ENCODE results near the gene CLSTN2. TPM values are rescaled to one million over a fixed set of nuclear protein-coding genes. Genes with fewer than 3 reads are reported as not detected.

The CLSTN2 gene
- total RNA-seq, 1 experiment from 2014 or later, result not detected

DNA sequence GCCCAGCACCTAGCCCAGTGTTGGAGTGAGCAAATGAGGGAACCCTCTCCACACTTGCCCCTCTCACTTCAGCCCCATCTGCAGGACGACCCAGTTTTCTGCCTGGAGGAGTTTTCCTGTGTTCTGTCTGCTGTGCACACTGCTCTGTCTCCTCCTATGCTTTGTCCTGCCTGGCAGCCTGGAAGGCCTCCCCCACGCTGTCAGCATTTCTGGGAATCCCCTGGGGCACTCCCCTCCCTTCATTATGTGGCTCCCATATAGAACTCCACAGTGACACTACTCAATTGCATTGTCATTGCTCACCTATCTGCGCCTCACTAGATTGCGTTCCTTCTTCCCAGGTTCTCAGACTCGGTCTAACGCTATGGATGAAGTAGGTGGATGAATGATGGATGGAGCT is 13.9 kb downstream of the CLSTN2 start:
- Histone ChIP-seq H3K27me3 (ENCODE audit: low read length) (no peaks in the 10 kb centered on the region), H3K4me3 (ENCODE audit: low read length) (no peak overlapping the region)
- no peak for DNase-seq

DNA sequence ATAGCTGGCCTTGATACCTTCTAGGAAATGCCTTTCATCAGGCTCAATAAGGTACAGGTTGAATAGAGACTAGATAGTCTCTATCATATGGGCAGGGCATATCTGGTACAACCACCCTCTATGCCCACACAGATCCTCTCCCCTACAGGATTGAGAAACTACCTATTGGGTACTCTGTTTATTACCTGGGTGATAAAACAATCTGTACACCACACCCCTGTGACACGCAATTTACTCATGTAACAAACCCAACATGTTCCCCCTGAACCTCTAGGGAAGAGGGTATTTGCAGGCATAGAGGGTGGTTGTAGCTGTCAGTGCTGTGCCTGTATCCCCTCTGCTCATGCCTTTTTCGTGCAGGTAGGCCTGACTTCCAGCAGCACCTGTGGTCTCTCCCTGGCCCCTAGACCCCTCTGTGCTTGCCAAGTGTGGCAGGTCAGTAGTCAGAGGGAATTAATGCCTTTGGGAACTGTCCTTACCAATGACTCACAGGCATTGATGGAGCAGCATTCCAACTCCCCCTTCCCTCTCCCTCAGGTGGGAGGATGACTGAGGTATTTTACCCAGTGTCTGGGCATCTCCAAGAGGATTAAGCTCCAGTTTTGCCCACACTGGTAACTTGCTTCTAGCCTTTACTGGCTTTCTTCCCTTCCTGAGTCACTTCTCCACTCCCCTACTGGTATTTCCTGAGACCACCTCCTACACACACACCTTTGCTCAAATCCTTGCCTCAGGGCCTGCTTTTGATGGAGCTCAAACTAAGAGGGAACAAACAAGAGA is 18.3 kb downstream of the CLSTN2 start:
- H3K27me3 ChIP-seq (ENCODE audit: low read length), result no peaks in the 10 kb centered on the region
- no peak overlapping the region for H2AFZ ChIP-seq (ENCODE audit: low read length)
- H3K9ac ChIP-seq (ENCODE audit: low read length), result no peak overlapping the region
- H3K4me3 ChIP-seq (ENCODE audit: low read length), result no peak overlapping the region
- no peaks in the 10 kb centered on the region for H3K9me2 ChIP-seq (replicated peaks; ENCODE audit: insufficient read depth, low read length)
- no peak overlapping the region for H3K27ac ChIP-seq (ENCODE audit: low read length)
- no peaks in the 10 kb centered on the region for H3K9me3 ChIP-seq (ENCODE audit: low read length)
- no peak for DNase-seq
- H3K36me3 ChIP-seq (ENCODE audit: insufficient read depth, low read length), result no peaks in the 10 kb centered on the region
- H3K79me2 ChIP-seq (ENCODE audit: low read length), result no peaks in the 10 kb centered on the region
- H3K4me1 ChIP-seq (ENCODE audit: low read length), result no peaks in the 10 kb centered on the region
- H4K20me1 ChIP-seq (ENCODE audit: insufficient read depth, low read depth, low read length), result no peaks in the 10 kb centered on the region
- H3K4me2 ChIP-seq (ENCODE audit: low read depth, low read length, poor library complexity, severe bottlenecking), result no peak overlapping the region

More for the DNA sequence above, 13.9 kb downstream of the CLSTN2 start:
- Histone ChIP-seq H3K79me2 (ENCODE audit: low read length) (no peaks in the 10 kb centered on the region), H3K9me2 (replicated peaks; ENCODE audit: insufficient read depth, low read length) (no peaks in the 10 kb centered on the region), H3K36me3 (ENCODE audit: insufficient read depth, low read length) (no peaks in the 10 kb centered on the region), H3K27ac (ENCODE audit: low read length) (no peak overlapping the region), H3K4me1 (ENCODE audit: low read length) (no peaks in the 10 kb centered on the region), H3K9ac (ENCODE audit: low read length) (no peak overlapping the region), H2AFZ (ENCODE audit: low read length) (no peak overlapping the region), H3K9me3 (ENCODE audit: low read length) (no peaks in the 10 kb centered on the region), H3K4me2 (ENCODE audit: low read depth, low read length, poor library complexity, severe bottlenecking) (no peak overlapping the region), H4K20me1 (ENCODE audit: insufficient read depth, low read depth, low read length) (no peaks in the 10 kb centered on the region)

DNA sequence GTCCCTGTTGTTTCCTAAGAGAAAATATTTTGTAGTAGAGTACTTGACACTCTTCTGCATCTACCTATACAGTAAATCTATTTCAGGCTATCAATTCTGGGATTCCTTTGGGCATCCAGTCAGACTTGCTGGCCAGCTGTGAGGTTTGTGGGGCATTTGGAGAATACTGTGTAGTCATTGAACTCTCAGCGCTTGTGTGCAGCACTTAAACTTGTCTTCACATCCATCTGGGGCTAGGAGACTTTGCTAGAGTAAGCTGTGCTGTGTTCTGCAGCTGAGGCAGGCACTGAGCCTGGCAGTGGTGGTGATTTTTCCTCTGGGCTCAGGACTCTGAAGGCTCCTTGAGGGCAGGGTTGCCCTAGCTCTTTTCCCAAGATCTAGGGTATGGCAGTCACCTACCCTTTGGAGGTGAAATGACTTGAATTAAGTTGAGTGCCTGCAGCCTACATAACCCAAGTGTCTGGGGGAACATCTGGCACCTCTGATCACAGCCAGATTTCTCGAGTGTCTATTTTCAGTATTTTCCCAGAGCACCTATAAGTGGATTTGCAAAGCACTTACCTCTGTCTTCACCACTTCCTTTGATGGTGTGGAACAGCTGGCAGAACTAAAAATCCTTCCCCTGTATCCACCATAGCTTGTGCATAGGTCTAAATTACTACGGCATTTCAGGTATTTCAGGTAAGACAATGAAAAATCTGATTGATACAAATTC is 19.3 kb downstream of the CLSTN2 start:
- Histone ChIP-seq H3K36me3 (ENCODE audit: insufficient read depth, low read length) (no peaks in the 10 kb centered on the region), H3K4me2 (ENCODE audit: low read depth, low read length, poor library complexity, severe bottlenecking) (no peak overlapping the region), H3K9me3 (ENCODE audit: low read length) (no peaks in the 10 kb centered on the region), H3K27me3 (ENCODE audit: low read length) (no peaks in the 10 kb centered on the region), H2AFZ (ENCODE audit: low read length) (no peak overlapping the region), H4K20me1 (ENCODE audit: insufficient read depth, low read depth, low read length) (no peaks in the 10 kb centered on the region), H3K9ac (ENCODE audit: low read length) (no peak overlapping the region), H3K79me2 (ENCODE audit: low read length) (no peaks in the 10 kb centered on the region), H3K9me2 (replicated peaks; ENCODE audit: insufficient read depth, low read length) (no peaks in the 10 kb centered on the region), H3K4me3 (ENCODE audit: low read length) (no peak overlapping the region), H3K4me1 (ENCODE audit: low read length) (no peaks in the 10 kb centered on the region), H3K27ac (ENCODE audit: low read length) (no peak overlapping the region)
- no peak for DNase-seq

DNA sequence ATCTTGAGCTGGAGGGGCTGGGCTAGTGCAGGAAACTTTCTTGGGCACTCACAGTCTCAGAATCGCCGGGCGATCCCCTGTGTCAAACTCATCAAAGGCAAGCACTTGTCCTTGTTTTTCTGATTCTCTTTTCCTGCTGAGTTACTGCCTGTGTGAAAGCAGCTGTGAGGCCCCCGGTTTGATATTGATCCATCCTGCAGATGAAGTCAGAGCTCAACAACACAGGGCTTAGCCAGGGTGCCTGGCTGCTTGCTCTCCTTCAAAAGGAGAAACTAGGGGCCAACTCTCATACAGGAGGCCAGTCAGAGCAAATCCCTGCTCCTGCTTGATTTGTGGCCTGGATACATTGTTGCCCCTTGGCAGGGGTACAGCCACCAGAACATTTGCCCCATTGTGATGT is 22.9 kb downstream of the CLSTN2 start:
- no peak overlapping the region for H2AFZ ChIP-seq (ENCODE audit: low read length)
- no peak overlapping the region for H3K27ac ChIP-seq (ENCODE audit: low read length)
- H3K9me2 ChIP-seq (replicated peaks; ENCODE audit: insufficient read depth, low read length), result no peaks in the 10 kb centered on the region
- H3K4me1 ChIP-seq (ENCODE audit: low read length), result no peaks in the 10 kb centered on the region
- H3K36me3 ChIP-seq (ENCODE audit: insufficient read depth, low read length), result no peaks in the 10 kb centered on the region
- no peaks in the 10 kb centered on the region for H4K20me1 ChIP-seq (ENCODE audit: insufficient read depth, low read depth, low read length)
- no peaks in the 10 kb centered on the region for H3K27me3 ChIP-seq (ENCODE audit: low read length)
- H3K9ac ChIP-seq (ENCODE audit: low read length), result no peak overlapping the region
- no peak overlapping the region for H3K4me3 ChIP-seq (ENCODE audit: low read length)
- H3K9me3 ChIP-seq (ENCODE audit: low read length), result no peaks in the 10 kb centered on the region
- DNase-seq, result no peak
- no peaks in the 10 kb centered on the region for H3K79me2 ChIP-seq (ENCODE audit: low read length)
- H3K4me2 ChIP-seq (ENCODE audit: low read depth, low read length, poor library complexity, severe bottlenecking), result no peak overlapping the region

DNA sequence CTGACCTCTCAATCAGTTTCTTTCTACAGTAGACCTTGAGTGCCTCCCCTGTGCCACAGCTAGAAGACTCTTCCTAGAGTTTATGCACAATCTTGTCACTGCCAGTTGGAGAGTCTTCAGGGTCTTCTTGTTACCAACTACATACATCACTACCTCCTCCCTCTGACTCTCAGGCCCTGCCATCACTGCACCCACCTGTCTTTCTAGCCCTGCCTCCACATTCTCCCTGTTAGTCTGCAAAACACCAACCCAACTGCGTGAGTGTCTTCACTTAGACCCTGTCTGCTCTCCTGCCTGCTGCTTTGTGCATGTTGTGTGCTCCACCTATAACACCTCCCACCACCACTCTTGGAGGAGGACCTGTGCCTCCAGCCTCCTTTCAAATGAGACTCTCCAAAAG is 34.4 kb downstream of the CLSTN2 start:
- H3K9ac ChIP-seq (ENCODE audit: low read length), result no peak overlapping the region
- no peak for DNase-seq
- H3K36me3 ChIP-seq (ENCODE audit: insufficient read depth, low read length), result no peaks in the 10 kb centered on the region
- no peaks in the 10 kb centered on the region for H4K20me1 ChIP-seq (ENCODE audit: insufficient read depth, low read depth, low read length)
- no peak overlapping the region for H3K4me2 ChIP-seq (ENCODE audit: low read depth, low read length, poor library complexity, severe bottlenecking)
- H3K79me2 ChIP-seq (ENCODE audit: low read length), result no peaks in the 10 kb centered on the region
- H3K4me3 ChIP-seq (ENCODE audit: low read length), result no peak overlapping the region
- H3K4me1 ChIP-seq (ENCODE audit: low read length), result no peaks in the 10 kb centered on the region
- no peak overlapping the region for H2AFZ ChIP-seq (ENCODE audit: low read length)
- no peaks in the 10 kb centered on the region for H3K27me3 ChIP-seq (ENCODE audit: low read length)
- no peaks in the 10 kb centered on the region for H3K9me2 ChIP-seq (replicated peaks; ENCODE audit: insufficient read depth, low read length)
- H3K27ac ChIP-seq (ENCODE audit: low read length), result no peak overlapping the region
- H3K9me3 ChIP-seq (ENCODE audit: low read length), result no peaks in the 10 kb centered on the region

DNA sequence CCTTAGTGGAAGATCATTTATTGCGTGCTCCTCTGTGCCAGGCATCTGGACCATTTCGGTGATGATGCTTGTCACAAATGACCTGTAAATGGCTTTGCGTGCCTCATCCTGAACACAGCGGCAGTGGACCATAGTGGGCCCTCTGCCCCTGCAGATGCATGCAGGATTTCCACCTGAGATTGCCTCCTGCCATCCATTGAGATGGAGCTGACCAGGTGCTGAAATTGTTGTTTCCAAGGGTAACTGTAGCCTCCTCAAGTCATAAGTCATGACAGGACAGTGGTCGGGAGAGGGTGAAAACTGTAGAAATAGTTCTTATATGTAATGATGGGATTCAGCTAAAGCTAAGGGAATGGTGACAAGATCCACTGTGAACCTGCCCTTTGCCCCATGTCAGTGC is 35.5 kb downstream of the CLSTN2 start:
- Histone ChIP-seq H2AFZ (ENCODE audit: low read length) (no peak overlapping the region), H3K4me3 (ENCODE audit: low read length) (no peak overlapping the region), H3K9me2 (replicated peaks; ENCODE audit: insufficient read depth, low read length) (no peaks in the 10 kb centered on the region), H3K27me3 (ENCODE audit: low read length) (no peaks in the 10 kb centered on the region), H3K9ac (ENCODE audit: low read length) (no peak overlapping the region), H3K9me3 (ENCODE audit: low read length) (no peaks in the 10 kb centered on the region), H3K36me3 (ENCODE audit: insufficient read depth, low read length) (no peaks in the 10 kb centered on the region), H3K27ac (ENCODE audit: low read length) (no peak overlapping the region), H4K20me1 (ENCODE audit: insufficient read depth, low read depth, low read length) (no peaks in the 10 kb centered on the region), H3K79me2 (ENCODE audit: low read length) (no peaks in the 10 kb centered on the region), H3K4me1 (ENCODE audit: low read length) (no peaks in the 10 kb centered on the region), H3K4me2 (ENCODE audit: low read depth, low read length, poor library complexity, severe bottlenecking) (no peak overlapping the region)
- DNase-seq, result no peak

DNA sequence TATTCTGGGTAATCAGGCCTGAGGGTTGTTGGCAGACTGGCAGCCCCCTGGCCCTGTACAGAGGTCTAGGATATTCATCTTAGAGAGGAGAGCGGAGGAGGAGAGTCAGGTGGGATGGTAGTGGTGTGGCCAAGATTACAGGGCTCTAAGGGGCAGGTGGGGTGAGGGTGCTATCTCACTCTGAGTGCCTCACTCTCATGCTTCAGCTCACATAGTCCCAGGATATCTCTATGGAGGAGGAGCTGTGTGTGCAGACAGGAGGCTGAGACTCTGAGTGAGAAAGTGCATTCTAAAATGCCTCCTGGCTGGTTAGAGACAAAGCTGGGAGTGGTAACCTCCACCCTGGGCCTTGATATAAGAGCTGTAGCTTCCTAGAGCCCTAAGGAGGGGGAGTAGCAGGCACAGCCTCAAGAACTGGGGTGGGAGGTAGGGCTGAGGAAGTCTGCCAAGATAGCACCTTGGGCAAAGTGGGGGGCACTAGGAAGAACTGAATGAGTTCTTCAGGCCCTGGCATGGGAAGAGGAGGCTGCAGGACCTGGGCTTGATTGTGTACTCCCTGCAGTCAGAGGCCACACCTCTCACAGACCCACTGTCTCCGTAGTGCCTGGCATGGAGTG is 39.9 kb downstream of the CLSTN2 start:
- Histone ChIP-seq H3K4me3 (ENCODE audit: low read length) (no peak overlapping the region), H3K4me1 (ENCODE audit: low read length) (no peaks in the 10 kb centered on the region), H3K9me2 (replicated peaks; ENCODE audit: insufficient read depth, low read length) (no peaks in the 10 kb centered on the region), H3K36me3 (ENCODE audit: insufficient read depth, low read length) (no peaks in the 10 kb centered on the region), H3K9me3 (ENCODE audit: low read length) (no peaks in the 10 kb centered on the region), H3K4me2 (ENCODE audit: low read depth, low read length, poor library complexity, severe bottlenecking) (no peak overlapping the region), H3K9ac (ENCODE audit: low read length) (no peak overlapping the region), H3K27ac (ENCODE audit: low read length) (no peak overlapping the region), H3K79me2 (ENCODE audit: low read length) (no peaks in the 10 kb centered on the region), H3K27me3 (ENCODE audit: low read length) (no peaks in the 10 kb centered on the region), H4K20me1 (ENCODE audit: insufficient read depth, low read depth, low read length) (no peaks in the 10 kb centered on the region), H2AFZ (ENCODE audit: low read length) (no peak overlapping the region)
- no peak for DNase-seq

DNA sequence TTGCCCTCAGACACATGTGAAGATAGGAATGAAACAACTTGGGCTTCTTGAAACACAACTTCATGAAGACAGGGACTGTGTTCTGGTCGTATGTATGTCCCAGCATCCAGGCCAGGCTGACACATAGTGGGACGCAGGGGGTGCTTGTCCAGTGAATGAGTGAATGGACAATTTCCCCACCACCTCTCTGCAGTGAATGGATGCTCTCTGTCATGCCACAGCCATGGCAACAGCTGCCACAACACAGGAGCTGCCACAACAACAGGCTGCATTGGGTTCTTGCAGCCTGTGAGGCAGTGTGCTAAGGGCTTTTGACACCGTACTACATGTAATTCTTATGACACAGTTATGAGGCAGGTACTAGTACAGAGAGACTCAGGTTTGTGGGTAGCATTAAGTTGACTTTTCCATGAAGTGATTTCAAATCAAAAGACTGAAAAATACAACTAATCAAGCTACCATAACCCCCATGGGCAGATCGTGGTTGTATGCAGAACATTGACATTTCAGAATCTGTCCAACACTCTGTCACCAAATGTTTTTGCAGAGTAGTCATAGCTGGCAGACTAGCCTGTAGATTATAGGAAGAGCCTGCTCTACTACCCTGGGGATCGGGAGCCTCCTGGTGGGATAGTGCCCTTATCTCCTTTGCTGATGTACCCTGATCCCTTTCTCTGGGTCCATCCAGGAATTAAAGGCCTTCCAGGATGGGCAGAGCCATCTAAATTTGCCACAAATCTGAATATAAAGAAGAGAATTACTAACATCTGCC is 40.8 kb downstream of the CLSTN2 start:
- DNase-seq, result no peak
- H3K4me3 ChIP-seq (ENCODE audit: low read length), result no peak overlapping the region
- H3K4me2 ChIP-seq (ENCODE audit: low read depth, low read length, poor library complexity, severe bottlenecking), result no peak overlapping the region
- no peaks in the 10 kb centered on the region for H3K27me3 ChIP-seq (ENCODE audit: low read length)
- no peaks in the 10 kb centered on the region for H3K9me2 ChIP-seq (replicated peaks; ENCODE audit: insufficient read depth, low read length)
- no peaks in the 10 kb centered on the region for H3K36me3 ChIP-seq (ENCODE audit: insufficient read depth, low read length)
- no peaks in the 10 kb centered on the region for H3K79me2 ChIP-seq (ENCODE audit: low read length)
- H4K20me1 ChIP-seq (ENCODE audit: insufficient read depth, low read depth, low read length), result no peaks in the 10 kb centered on the region
- no peak overlapping the region for H3K9ac ChIP-seq (ENCODE audit: low read length)
- H3K27ac ChIP-seq (ENCODE audit: low read length), result no peak overlapping the region
- H3K9me3 ChIP-seq (ENCODE audit: low read length), result no peaks in the 10 kb centered on the region
- H3K4me1 ChIP-seq (ENCODE audit: low read length), result no peaks in the 10 kb centered on the region
- no peak overlapping the region for H2AFZ ChIP-seq (ENCODE audit: low read length)
